HEK293 (cell line): ENCODE results near the gene PPP2R3A.

Experiments
- CTCF ChIA-PET: fragments of 350-600 bp; formaldehyde crosslinking; extraction: SDS; loops from one replicate; lab custom pipeline; 2021; ENCODE audit warnings: antibody characterized with exemption; lab: Yijun Ruan, JAX
- POLR2A ChIA-PET: fragments of 300-600 bp; formaldehyde crosslinking; extraction: SDS; loops from one replicate; lab custom pipeline; 2020; ENCODE audit warnings: antibody characterized with exemption, inconsistent platforms; lab: Yijun Ruan, JAX
- H3K27ac ChIP-seq: fragments of 200-500 bp; sonication (Bioruptor generic); 2 replicates; pipeline ENCODE4 v1.5.1; 2014; ENCODE audit warnings: low read depth, low read length, control low read depth, inconsistent platforms; ENCODE audit errors: extremely low read depth
- H3K36me3 ChIP-seq, 2 experiments: fragments of 200-500 bp in 1 of 2; sonication (Bioruptor generic) in 1 of 2; 1 replicate in 1 of 2; 2 replicates in 1 of 2; pipeline ENCODE4 v1.5.1; 2014 to 2017; ENCODE audit warnings: inconsistent platforms in 2 of 2, low read length in 2 of 2; ENCODE audit not compliant: control insufficient read depth in 2 of 2, insufficient read depth in 1 of 2
- H3K4me1 ChIP-seq: fragments of 200-500 bp; sonication (Bioruptor generic); 2 replicates; pipeline ENCODE4 v1.5.1; 2014; ENCODE audit warnings: mild to moderate bottlenecking, low read length, inconsistent platforms; ENCODE audit not compliant: control insufficient read depth, insufficient read depth
- H3K4me3 ChIP-seq: 2 replicates; pipeline ENCODE4 v1.5.1; 2011; ENCODE audit warnings: low read depth, mild to moderate bottlenecking, control low read depth, low read length, moderate library complexity
- H3K9me3 ChIP-seq: fragments of 200-500 bp; sonication (Bioruptor generic); 2 replicates; pipeline ENCODE4 v1.5.1; 2014; ENCODE audit warnings: low read depth, low read length, inconsistent platforms; ENCODE audit not compliant: control insufficient read depth, insufficient read depth
- BCL11B ChIP-seq: fragments of 450-650 bp; formaldehyde crosslinking; IDR thresholded peaks from 2 replicates; pipeline ENCODE4 v1.5.1; 2016; ENCODE audit warnings: low read depth, missing biosample characterization, missing genetic modification characterization
- GLI4 ChIP-seq: fragments of 450-650 bp; formaldehyde crosslinking; IDR thresholded peaks from 2 replicates; pipeline ENCODE4 v1.5.1; 2016; ENCODE audit warnings: missing biosample characterization, missing genetic modification characterization
- MEIS1 ChIP-seq: sonication (generic); formaldehyde crosslinking; IDR thresholded peaks from 2 replicates; pipeline ENCODE4 v1.8.1; 2022; ENCODE audit warnings: missing genetic modification reagents, mild to moderate bottlenecking, borderline replicate concordance
- MZF1 ChIP-seq: fragments of 450-650 bp; formaldehyde crosslinking; IDR thresholded peaks from 2 replicates; pipeline ENCODE4 v1.5.1; 2017; ENCODE audit warnings: missing biosample characterization, missing genetic modification characterization, borderline replicate concordance
- REPIN1 ChIP-seq: fragments of 450-650 bp; formaldehyde crosslinking; IDR thresholded peaks from 2 replicates; pipeline ENCODE4 v1.5.1; 2017; ENCODE audit warnings: missing biosample characterization, missing genetic modification characterization, low read depth
- TRIM28 ChIP-seq: IDR thresholded peaks from 2 replicates; pipeline ENCODE4 v1.6.1; 2011; ENCODE audit warnings: low read length, control low read depth, borderline replicate concordance
- ZBTB1 ChIP-seq: fragments of 450-650 bp; formaldehyde crosslinking; IDR thresholded peaks from 2 replicates; pipeline ENCODE4 v1.5.1; 2016; ENCODE audit warnings: missing biosample characterization, missing genetic modification characterization
- ZNF175 ChIP-seq: fragments of 450-650 bp; formaldehyde crosslinking; IDR thresholded peaks from 2 replicates; pipeline ENCODE4 v1.5.1; 2016; ENCODE audit warnings: missing biosample characterization, missing genetic modification characterization
- ZNF211 ChIP-seq: fragments of 450-650 bp; formaldehyde crosslinking; IDR thresholded peaks from 2 replicates; pipeline ENCODE4 v1.5.1; 2016; ENCODE audit warnings: low read depth, missing biosample characterization, missing genetic modification characterization
- ZNF221 ChIP-seq: fragments of 450-650 bp; formaldehyde crosslinking; IDR thresholded peaks from 2 replicates; pipeline ENCODE4 v1.5.1; 2017; ENCODE audit warnings: missing biosample characterization, missing genetic modification characterization, borderline replicate concordance
- ZNF311 ChIP-seq: fragments of 450-650 bp; formaldehyde crosslinking; IDR thresholded peaks from 2 replicates; pipeline ENCODE4 v1.5.1; 2017; ENCODE audit warnings: missing biosample characterization, missing genetic modification characterization, borderline replicate concordance
- ZNF354C ChIP-seq: fragments of 450-650 bp; formaldehyde crosslinking; IDR thresholded peaks from 2 replicates; pipeline ENCODE4 v1.5.1; 2016; ENCODE audit warnings: missing biosample characterization, missing genetic modification characterization, low read depth, borderline replicate concordance
- ZNF366 ChIP-seq: fragments of 450-650 bp; formaldehyde crosslinking; conservative IDR thresholded peaks from 2 replicates; pipeline ENCODE4 v1.5.1; 2016; ENCODE audit warnings: missing biosample characterization, missing genetic modification characterization
- ZNF37A ChIP-seq: fragments of 450-650 bp; IDR thresholded peaks from 2 replicates; pipeline ENCODE4 v1.5.1; 2018; ENCODE audit warnings: missing biosample characterization, missing genetic modification characterization
- ZNF518A ChIP-seq: fragments of 450-650 bp; formaldehyde crosslinking; conservative IDR thresholded peaks from 2 replicates; pipeline ENCODE4 v1.5.1; 2016; ENCODE audit warnings: low read depth, missing biosample characterization, missing genetic modification characterization
- ZNF621 ChIP-seq: fragments of 450-650 bp; formaldehyde crosslinking; IDR thresholded peaks from 2 replicates; pipeline ENCODE4 v1.5.1; 2017; ENCODE audit warnings: missing biosample characterization, missing genetic modification characterization
- ZNF639 ChIP-seq: fragments of 450-650 bp; formaldehyde crosslinking; IDR thresholded peaks from 2 replicates; pipeline ENCODE4 v1.5.1; 2016; ENCODE audit warnings: missing biosample characterization, missing genetic modification characterization
- ZNF830 ChIP-seq: fragments of 450-650 bp; IDR thresholded peaks from 2 replicates; pipeline ENCODE4 v1.5.0; 2018; ENCODE audit warnings: missing biosample characterization, missing genetic modification characterization, low read depth, mild to moderate bottlenecking, moderate library complexity
- ZNF837 ChIP-seq: fragments of 450-650 bp; formaldehyde crosslinking; IDR thresholded peaks from 2 replicates; pipeline ENCODE4 v1.5.1; 2016; ENCODE audit warnings: missing biosample characterization, missing genetic modification characterization
- ZSCAN30 ChIP-seq: fragments of 450-650 bp; IDR thresholded peaks from 2 replicates; pipeline ENCODE4 v1.5.1; 2018; ENCODE audit warnings: missing biosample characterization, mild to moderate bottlenecking, missing genetic modification characterization, moderate library complexity
- ZSCAN5A ChIP-seq: fragments of 450-650 bp; formaldehyde crosslinking; IDR thresholded peaks from 2 replicates; pipeline ENCODE4 v1.5.1; 2016; ENCODE audit warnings: missing biosample characterization, missing genetic modification characterization
- TF ChIP-seq, protein P1 (sequence below): fragments of 450-650 bp; formaldehyde crosslinking; IDR thresholded peaks from 2 replicates; pipeline ENCODE4 v1.5.1; 2016; ENCODE audit warnings: missing biosample characterization, missing genetic modification characterization
- TF ChIP-seq, protein P2 (sequence below): fragments of 450-650 bp; formaldehyde crosslinking; IDR thresholded peaks from 2 replicates; pipeline ENCODE4 v1.5.1; 2016; ENCODE audit warnings: missing biosample characterization, missing genetic modification characterization
- TF ChIP-seq, protein P3 (sequence below): fragments of 450-650 bp; formaldehyde crosslinking; IDR thresholded peaks from 2 replicates; pipeline ENCODE4 v1.5.1; 2016; ENCODE audit warnings: missing biosample characterization, missing genetic modification characterization

The PPP2R3A gene

DNA sequence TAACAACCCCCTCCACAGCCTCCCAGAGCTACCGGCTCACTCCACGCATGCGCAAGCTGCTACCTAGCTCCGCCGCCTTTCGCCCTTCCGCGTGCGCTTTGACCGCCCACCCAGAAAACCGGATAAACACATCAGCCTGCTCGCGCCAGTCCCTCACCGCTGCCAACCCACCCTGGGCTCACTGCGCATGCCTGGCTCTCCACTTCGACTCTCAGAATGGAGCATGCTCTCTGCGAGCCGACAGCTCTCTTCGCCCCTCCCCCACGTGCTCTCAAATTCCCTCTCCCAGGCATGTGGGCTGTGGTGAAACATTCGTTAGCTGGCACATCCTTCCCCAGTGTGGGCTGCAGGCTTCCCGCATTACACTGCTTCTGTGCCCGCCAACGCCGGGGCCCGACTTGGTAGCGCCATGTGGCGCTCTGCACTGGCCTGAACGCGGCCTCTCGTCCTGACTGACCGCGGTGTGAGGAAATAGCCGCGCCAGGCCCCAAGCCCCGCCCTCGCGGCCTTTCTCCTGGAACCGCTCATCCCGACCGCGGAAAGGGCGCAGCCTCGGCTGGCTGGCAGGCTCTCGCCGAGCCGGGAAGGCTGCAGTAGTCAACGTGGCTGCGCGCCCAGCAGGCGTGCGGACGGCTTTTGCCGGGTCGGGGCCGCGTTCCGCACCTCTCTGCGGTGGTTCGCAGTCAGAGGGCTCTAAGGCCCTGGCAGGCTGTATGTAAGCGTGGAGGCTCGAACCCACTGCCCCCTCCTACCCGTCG is 231.1 kb downstream of the PPP2R3A start (continued):
- TF ChIP-seq ZNF518A (tag by site-specific recombination): no peak; the same call in 1 of the 2 replicates
- TF ChIP-seq MZF1 (tag by site-specific recombination): peak; percentile 52; the same call in 1 of the 2 replicates
- TF ChIP-seq ZSCAN5A: no peak; the same call in 1 of the 2 replicates
- TF ChIP-seq ZNF211: no peak
- no peak for TF ChIP-seq MEIS1 (CRISPR knock-in tag)

DNA sequence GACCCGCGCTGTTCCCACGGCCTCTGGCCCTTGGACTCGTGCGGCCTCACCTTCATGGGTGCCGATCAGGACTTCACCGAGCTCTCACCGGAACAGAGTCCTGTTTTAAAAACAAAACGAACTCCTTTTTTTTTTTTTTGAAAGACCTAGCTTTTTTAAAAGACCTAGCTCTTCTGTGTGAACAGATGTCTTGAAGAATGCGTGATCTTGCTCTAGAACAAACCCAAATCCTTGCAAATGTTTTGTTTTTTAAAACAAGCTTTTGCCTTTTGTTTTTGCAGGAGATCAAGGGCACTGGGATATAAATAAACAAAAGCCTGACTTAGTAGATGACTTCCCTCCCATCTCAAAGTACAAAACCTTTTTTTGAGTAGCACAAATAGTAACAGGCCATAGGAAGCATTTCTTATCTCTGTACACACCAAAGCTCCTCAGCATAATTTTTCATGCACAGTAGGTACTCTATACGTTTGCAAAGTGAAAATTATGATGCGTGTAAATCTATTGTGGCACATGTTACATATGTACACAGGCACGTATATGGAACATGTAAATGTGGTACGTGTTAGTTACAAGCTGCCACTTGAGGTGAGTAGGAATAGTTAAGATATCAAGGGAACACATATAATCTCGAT is 231.7 kb downstream of the PPP2R3A start:
- no peak for TF ChIP-seq ZNF366
- TF ChIP-seq TRIM28: no peak
- no peak for TF ChIP-seq ZBTB1 (tag by site-specific recombination)
- TF ChIP-seq BCL11B: no peak
- TF ChIP-seq, protein P1, sequence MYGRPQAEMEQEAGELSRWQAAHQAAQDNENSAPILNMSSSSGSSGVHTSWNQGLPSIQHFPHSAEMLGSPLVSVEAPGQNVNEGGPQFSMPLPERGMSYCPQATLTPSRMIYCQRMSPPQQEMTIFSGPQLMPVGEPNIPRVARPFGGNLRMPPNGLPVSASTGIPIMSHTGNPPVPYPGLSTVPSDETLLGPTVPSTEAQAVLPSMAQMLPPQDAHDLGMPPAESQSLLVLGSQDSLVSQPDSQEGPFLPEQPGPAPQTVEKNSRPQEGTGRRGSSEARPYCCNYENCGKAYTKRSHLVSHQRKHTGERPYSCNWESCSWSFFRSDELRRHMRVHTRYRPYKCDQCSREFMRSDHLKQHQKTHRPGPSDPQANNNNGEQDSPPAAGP (tag by site-specific recombination): no peak
- no peak for TF ChIP-seq ZNF354C
- no peak for TF ChIP-seq GLI4 (tag by site-specific recombination)
- TF ChIP-seq ZNF311 (tag by site-specific recombination): no peak
- TF ChIP-seq, protein P2, sequence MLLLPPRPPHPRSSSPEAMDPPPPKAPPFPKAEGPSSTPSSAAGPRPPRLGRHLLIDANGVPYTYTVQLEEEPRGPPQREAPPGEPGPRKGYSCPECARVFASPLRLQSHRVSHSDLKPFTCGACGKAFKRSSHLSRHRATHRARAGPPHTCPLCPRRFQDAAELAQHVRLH (tag by site-specific recombination): no peak
- TF ChIP-seq REPIN1 (tag by site-specific recombination): no peak
- no peak for TF ChIP-seq ZNF221 (tag by site-specific recombination)
- TF ChIP-seq ZNF175: no peak
- no peak for TF ChIP-seq ZNF621 (tag by site-specific recombination)
- TF ChIP-seq ZNF639 (tag by site-specific recombination): no peak
- TF ChIP-seq, protein P3, sequence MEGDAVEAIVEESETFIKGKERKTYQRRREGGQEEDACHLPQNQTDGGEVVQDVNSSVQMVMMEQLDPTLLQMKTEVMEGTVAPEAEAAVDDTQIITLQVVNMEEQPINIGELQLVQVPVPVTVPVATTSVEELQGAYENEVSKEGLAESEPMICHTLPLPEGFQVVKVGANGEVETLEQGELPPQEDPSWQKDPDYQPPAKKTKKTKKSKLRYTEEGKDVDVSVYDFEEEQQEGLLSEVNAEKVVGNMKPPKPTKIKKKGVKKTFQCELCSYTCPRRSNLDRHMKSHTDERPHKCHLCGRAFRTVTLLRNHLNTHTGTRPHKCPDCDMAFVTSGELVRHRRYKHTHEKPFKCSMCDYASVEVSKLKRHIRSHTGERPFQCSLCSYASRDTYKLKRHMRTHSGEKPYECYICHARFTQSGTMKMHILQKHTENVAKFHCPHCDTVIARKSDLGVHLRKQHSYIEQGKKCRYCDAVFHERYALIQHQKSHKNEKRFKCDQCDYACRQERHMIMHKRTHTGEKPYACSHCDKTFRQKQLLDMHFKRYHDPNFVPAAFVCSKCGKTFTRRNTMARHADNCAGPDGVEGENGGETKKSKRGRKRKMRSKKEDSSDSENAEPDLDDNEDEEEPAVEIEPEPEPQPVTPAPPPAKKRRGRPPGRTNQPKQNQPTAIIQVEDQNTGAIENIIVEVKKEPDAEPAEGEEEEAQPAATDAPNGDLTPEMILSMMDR (tag by site-specific recombination): no peak
- TF ChIP-seq ZSCAN30 (tag by site-specific recombination): no peak
- TF ChIP-seq ZNF837 (tag by site-specific recombination): no peak
- no peak for TF ChIP-seq ZNF830 (tag by site-specific recombination)
- no peak for TF ChIP-seq ZNF37A (tag by site-specific recombination)
- no peak for TF ChIP-seq MZF1 (tag by site-specific recombination)
- POLR2A ChIA-PET: interaction anchor here (1.6 to 2.7 kb wide), 4 partner anchors 15 to 665 kb away, joined by 7 to 24 read pairs (median 9); partner anchors contain the start of genes NCK1 and STAG1
- CTCF ChIA-PET: interaction anchor here (0.5 to 1.0 kb wide), 4 partner anchors 30 to 120 kb away, joined by 3 to 8 read pairs (median 3); partner anchors contain the start of gene PCCB
- H3K4me3 ChIP-seq: peak overlapping the region; percentile 83
- H3K4me1 ChIP-seq: no peaks in the 10 kb centered on the region; the same call in 1 of the 2 replicates
- peak overlapping the region; percentile 99 for H3K27ac ChIP-seq
- peaks cover 0 to 9% of the 10 kb centered on the region in 2 experiments; a peak in 1 of 3 replicates for H3K36me3 ChIP-seq
- no peaks in the 10 kb centered on the region for H3K9me3 ChIP-seq
